Smooth muscle cell (in vitro differentiated cells): ENCODE data around the gene KRTAP10-6. TPM values are rescaled to one million over a fixed set of nuclear protein-coding genes. Genes with fewer than 3 reads are reported as not detected.

ENCODE experiments used
- DNase-seq: peaks from one replicate; lab custom pipeline; 2025; ENCODE audit not compliant: unreplicated experiment; lab: John Stamatoyannopoulos, UW
- H2AFZ ChIP-seq: fragments of 200-600 bp; sonication (generic); 2 replicates; pipeline ENCODE4 v1.6.0; 2016; ENCODE audit warnings: antibody characterized with exemption, low read depth, mild to moderate bottlenecking
- H3F3A ChIP-seq: fragments of 200-600 bp; sonication (generic); 2 replicates; pipeline ENCODE4 v1.6.0; 2017; ENCODE audit warnings: antibody characterized with exemption, low read depth
- H3K27ac ChIP-seq: fragments of 200-600 bp; sonication (generic); 2 replicates; pipeline ENCODE4 v1.5.1; 2016; ENCODE audit warnings: low read depth, mild to moderate bottlenecking
- H3K27me3 ChIP-seq: fragments of 200-600 bp; sonication (generic); 2 replicates; pipeline ENCODE4 v1.6.1; 2016; ENCODE audit warnings: low read depth, mild to moderate bottlenecking
- H3K36me3 ChIP-seq: fragments of 200-600 bp; sonication (generic); 2 replicates; pipeline ENCODE4 v1.5.1; 2016; ENCODE audit warnings: low read depth
- H3K4me1 ChIP-seq: fragments of 200-600 bp; sonication (generic); 2 replicates; pipeline ENCODE4 v1.5.1; 2016; ENCODE audit warnings: low read depth
- H3K4me2 ChIP-seq: fragments of 200-600 bp; sonication (generic); 2 replicates; pipeline ENCODE4 v1.6.0; 2016; ENCODE audit warnings: mild to moderate bottlenecking
- H3K4me3 ChIP-seq: fragments of 200-600 bp; sonication (generic); 2 replicates; pipeline ENCODE4 v1.5.1; 2016; ENCODE audit warnings: mild to moderate bottlenecking
- H3K79me2 ChIP-seq: fragments of 200-600 bp; sonication (generic); 2 replicates; pipeline ENCODE4 v1.6.0; 2016; ENCODE audit warnings: low read depth, mild to moderate bottlenecking
- H3K9ac ChIP-seq: fragments of 200-600 bp; sonication (generic); 2 replicates; pipeline ENCODE4 v1.6.0; 2016; ENCODE audit warnings: low read depth
- H3K9me3 ChIP-seq: fragments of 200-600 bp; sonication (generic); replicated peaks from 2 replicates; pipeline ENCODE4 v1.5.1; 2016; ENCODE audit warnings: low read depth
- H4K20me1 ChIP-seq: fragments of 200-600 bp; sonication (generic); 2 replicates; pipeline ENCODE4 v1.6.0; 2016; ENCODE audit warnings: low read depth
- WGBS: methylation state at CpG from one replicate; pipeline ENCODE4 v1.1.7; 2016; ENCODE audit warnings: low lambda C conversion rate; 5-methylcytosine and 5-hydroxymethylcytosine counted together
- polyA plus RNA-seq: library from polyadenylated mRNA; unstranded; fragments of >200 nt; fragmentation: Nextera tagmentation; extraction: Ambion mirVana; gene quantifications from 2 replicates; pipeline ENCODE4 v1.2.1, GENCODE V29; 2016
- total RNA-seq: library from RNA; depleted of rRNA; stranded (reverse); fragments of >200 nt; gene quantifications from 2 replicates; pipeline ENCODE4 v1.2.3, GENCODE V29; 2014
- TF ChIP-seq, protein P1 (sequence below): fragments of 200-600 bp; sonication (generic); IDR thresholded peaks from 2 replicates; pipeline ENCODE4 v1.5.1; 2017; ENCODE audit warnings: borderline replicate concordance, mild to moderate bottlenecking, antibody characterized with exemption; ENCODE audit not compliant: insufficient read depth, poor library complexity, severe bottlenecking

Gene KRTAP10-6
- total and polyA plus RNA-seq, 2 experiments from 2014 or later: 0.38 TPM; not detected in 1

DNA sequence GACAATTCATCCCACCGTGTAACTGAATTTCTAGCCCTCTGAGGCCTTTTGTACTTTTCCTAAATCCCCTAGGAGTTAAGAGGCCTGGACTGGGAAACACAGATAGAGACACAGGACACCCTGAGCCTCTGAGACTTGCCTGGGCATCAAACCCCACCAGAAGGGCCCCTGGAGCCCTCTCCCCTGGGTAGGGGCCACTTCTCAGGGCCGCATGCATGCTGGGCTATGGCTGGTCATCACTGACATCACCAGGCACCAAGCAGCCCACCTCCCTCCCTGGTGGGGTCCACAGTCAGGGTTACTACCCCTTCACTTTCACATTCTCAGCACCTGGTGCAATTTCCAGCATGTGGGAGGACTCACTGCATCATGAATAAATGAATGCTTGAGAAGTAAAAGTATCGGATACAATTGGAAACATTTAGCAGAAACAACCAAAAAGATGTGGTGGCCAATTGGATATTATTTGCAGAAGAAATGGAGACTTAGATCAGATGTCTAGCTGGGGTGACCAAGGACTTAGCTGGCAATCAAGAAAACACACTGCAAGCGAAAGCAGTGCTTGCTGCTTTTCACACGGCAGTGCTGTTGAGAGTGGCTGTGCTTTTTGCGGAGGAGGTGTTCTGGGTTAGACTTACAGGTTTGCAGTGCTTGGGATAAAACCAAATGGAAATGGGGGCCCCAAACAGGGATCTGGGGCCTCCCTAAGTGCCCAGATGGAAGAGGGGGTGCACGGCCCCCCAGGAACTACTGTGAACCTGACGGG lies 7.1 kb upstream of the KRTAP10-6 start:
- H3K9me3 ChIP-seq: no peaks in the 10 kb centered on the region
- no peaks in the 10 kb centered on the region for H3K36me3 ChIP-seq
- no peak for DNase-seq
- no peak overlapping the region for H2AFZ ChIP-seq
- TF ChIP-seq, protein P1, sequence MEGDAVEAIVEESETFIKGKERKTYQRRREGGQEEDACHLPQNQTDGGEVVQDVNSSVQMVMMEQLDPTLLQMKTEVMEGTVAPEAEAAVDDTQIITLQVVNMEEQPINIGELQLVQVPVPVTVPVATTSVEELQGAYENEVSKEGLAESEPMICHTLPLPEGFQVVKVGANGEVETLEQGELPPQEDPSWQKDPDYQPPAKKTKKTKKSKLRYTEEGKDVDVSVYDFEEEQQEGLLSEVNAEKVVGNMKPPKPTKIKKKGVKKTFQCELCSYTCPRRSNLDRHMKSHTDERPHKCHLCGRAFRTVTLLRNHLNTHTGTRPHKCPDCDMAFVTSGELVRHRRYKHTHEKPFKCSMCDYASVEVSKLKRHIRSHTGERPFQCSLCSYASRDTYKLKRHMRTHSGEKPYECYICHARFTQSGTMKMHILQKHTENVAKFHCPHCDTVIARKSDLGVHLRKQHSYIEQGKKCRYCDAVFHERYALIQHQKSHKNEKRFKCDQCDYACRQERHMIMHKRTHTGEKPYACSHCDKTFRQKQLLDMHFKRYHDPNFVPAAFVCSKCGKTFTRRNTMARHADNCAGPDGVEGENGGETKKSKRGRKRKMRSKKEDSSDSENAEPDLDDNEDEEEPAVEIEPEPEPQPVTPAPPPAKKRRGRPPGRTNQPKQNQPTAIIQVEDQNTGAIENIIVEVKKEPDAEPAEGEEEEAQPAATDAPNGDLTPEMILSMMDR: no peak
- H3K4me2 ChIP-seq: no peak overlapping the region
- H3K27me3 ChIP-seq: no peaks in the 10 kb centered on the region
- no peak overlapping the region for H3K27ac ChIP-seq
- H3K9ac ChIP-seq: no peak overlapping the region
- H3K4me1 ChIP-seq: peaks cover 13% of the 10 kb centered on the region
- H3F3A ChIP-seq: peaks cover 3% of the 10 kb centered on the region
- H3K4me3 ChIP-seq: no peak overlapping the region
- H3K79me2 ChIP-seq: no peaks in the 10 kb centered on the region
- no peaks in the 10 kb centered on the region for H4K20me1 ChIP-seq
- WGBS: 88% methylated on average over 8 of the region's 8 CpGs

DNA sequence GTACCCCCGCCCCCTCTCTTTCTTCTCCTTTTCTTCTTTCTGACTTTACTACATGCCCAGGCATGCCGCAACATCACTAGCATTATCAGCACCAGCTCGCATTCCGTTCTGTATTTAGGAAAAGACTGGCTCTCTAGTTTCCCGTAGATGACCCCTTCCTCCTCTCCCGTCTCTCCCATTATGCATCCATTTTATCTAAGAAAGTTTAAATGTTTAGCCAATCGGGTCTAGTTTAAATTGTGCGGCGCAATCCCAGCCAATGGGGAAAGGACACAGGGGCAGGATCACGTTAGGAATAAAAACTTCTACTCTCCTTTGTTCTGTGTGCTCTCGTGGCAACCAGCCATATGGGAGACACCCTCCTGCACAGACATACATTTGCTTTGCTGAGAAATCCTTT lies 5.8 kb upstream of the KRTAP10-6 start:
- Histone ChIP-seq H3K36me3 (no peaks in the 10 kb centered on the region), H3K27ac (no peak overlapping the region), H2AFZ (peak overlapping the region; percentile 59), H3K4me1 (peaks cover 17% of the 10 kb centered on the region), H3K9ac (no peak overlapping the region), H3F3A (peaks cover 3% of the 10 kb centered on the region), H4K20me1 (no peaks in the 10 kb centered on the region), H3K9me3 (no peaks in the 10 kb centered on the region), H3K4me3 (no peak overlapping the region), H3K79me2 (no peaks in the 10 kb centered on the region), H3K4me2 (no peak overlapping the region), H3K27me3 (no peaks in the 10 kb centered on the region)
- no peak for DNase-seq
- TF ChIP-seq, protein P1: no peak
- WGBS: 57% methylated on average over 11 of the region's 11 CpGs

DNA sequence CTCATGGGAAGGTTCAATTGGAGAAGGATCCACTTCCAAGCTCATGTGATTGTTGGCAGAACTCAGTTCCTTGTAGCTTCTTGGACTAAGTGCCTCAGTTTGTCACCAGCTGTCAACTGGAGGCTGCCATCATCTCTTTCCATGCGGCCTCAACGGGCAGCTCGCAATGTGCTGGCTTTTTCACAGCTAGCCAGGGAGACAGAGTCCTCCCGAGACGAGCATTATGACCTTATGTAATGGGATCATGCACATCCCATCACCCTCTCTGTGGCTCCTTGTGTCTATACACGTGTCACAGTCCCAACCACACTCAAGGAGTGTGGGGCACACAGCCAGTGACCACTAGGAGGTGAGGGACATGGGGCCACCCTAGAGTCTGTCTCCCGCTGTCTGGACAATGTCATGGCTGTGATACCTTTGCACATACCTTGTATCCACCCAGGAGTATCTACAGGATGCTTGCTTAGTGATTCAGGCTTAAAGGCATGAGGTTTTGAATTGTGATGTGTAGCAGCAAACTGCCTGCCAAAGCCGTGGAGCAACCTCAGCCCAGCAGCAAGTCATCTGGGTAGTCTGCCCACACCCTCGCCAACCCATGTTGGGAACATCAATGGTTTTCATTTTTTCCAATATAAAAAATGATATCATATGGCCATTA lies 3.9 kb upstream of the KRTAP10-6 start:
- Histone ChIP-seq H3K4me1 (peaks cover 19% of the 10 kb centered on the region), H3K36me3 (no peaks in the 10 kb centered on the region), H3K4me2 (no peak overlapping the region), H3K9me3 (no peaks in the 10 kb centered on the region), H3K27ac (no peak overlapping the region), H4K20me1 (no peaks in the 10 kb centered on the region), H2AFZ (no peak overlapping the region), H3K4me3 (no peak overlapping the region), H3K27me3 (no peaks in the 10 kb centered on the region), H3F3A (peaks cover 3% of the 10 kb centered on the region), H3K79me2 (no peaks in the 10 kb centered on the region), H3K9ac (no peak overlapping the region)
- WGBS: 86% methylated on average over 9 of the region's 9 CpGs
- no peak for DNase-seq
- TF ChIP-seq, protein P1: no peak

DNA sequence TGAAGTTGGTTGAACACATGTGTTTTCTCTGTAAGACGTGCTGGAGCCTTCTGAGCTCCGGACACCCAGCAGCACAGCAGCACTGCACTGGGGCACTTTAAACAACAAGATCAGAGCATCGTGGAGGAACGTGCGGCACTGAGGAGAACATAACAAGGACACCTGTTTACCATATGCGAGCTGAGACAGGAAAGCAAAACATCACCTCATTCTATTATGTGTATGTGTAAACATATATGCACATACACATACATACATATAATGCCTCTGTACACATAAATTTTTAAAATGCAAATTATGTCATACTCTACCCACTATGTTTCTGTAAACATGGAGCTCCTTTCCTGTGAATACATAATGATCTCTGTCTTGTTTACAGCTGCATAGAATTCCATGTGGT lies 3.2 kb upstream of the KRTAP10-6 start:
- Histone ChIP-seq H3K4me1 (peaks cover 19% of the 10 kb centered on the region), H3K27ac (no peak overlapping the region), H3K36me3 (no peaks in the 10 kb centered on the region), H3K27me3 (no peaks in the 10 kb centered on the region), H3K9me3 (no peaks in the 10 kb centered on the region), H3F3A (peaks cover 3% of the 10 kb centered on the region), H4K20me1 (no peaks in the 10 kb centered on the region), H3K4me3 (no peak overlapping the region), H2AFZ (no peak overlapping the region), H3K79me2 (no peaks in the 10 kb centered on the region), H3K9ac (no peak overlapping the region), H3K4me2 (no peak overlapping the region)
- no peak for DNase-seq
- TF ChIP-seq, protein P1: no peak
- WGBS: 89% methylated on average over 6 of the region's 6 CpGs
